MM.1S (cell line): ENCODE results near the gene NUDT5.

Experiments
- DNase-seq: peaks from one replicate; pipeline ENCODE4 v3.0.0-alpha.2; 2015
- H2AFZ ChIP-seq: fragments of 300-600 bp; sonication (generic); 2 replicates; pipeline ENCODE4 v1.6.0; 2016; ENCODE audit warnings: antibody characterized with exemption, low read length
- H3F3A ChIP-seq: fragments of 300-600 bp; sonication (generic); 2 replicates; pipeline ENCODE4 v1.6.1; 2016; ENCODE audit warnings: mild to moderate bottlenecking, antibody characterized with exemption, low read length, moderate library complexity, mixed read lengths; ENCODE audit not compliant: insufficient read depth
- H3K27ac ChIP-seq: fragments of 300-600 bp; sonication (generic); 2 replicates; pipeline ENCODE4 v1.5.1; 2016; ENCODE audit warnings: mild to moderate bottlenecking, low read length
- H3K27me3 ChIP-seq: fragments of 300-600 bp; sonication (generic); replicated peaks from 2 replicates; pipeline ENCODE4 v1.6.0; 2016; ENCODE audit warnings: low read length; ENCODE audit not compliant: insufficient read depth
- H3K36me3 ChIP-seq: fragments of 300-600 bp; sonication (generic); replicated peaks from 2 replicates; pipeline ENCODE4 v1.6.1; 2016; ENCODE audit warnings: mild to moderate bottlenecking, low read length, mixed read lengths; ENCODE audit not compliant: insufficient read depth
- H3K4me1 ChIP-seq: fragments of 300-600 bp; sonication (generic); 2 replicates; pipeline ENCODE4 v1.6.1; 2016; ENCODE audit warnings: low read length, mixed read lengths
- H3K4me2 ChIP-seq: fragments of 300-600 bp; sonication (generic); 2 replicates; pipeline ENCODE4 v1.6.0; 2016; ENCODE audit warnings: low read depth, low read length
- H3K4me3 ChIP-seq: fragments of 300-600 bp; sonication (generic); 2 replicates; pipeline ENCODE4 v1.5.1; 2016; ENCODE audit warnings: low read length, mixed read lengths
- H3K79me2 ChIP-seq: fragments of 300-600 bp; sonication (generic); 2 replicates; pipeline ENCODE4 v1.6.1; 2016; ENCODE audit warnings: mixed run types, low read length, mixed read lengths
- H3K9ac ChIP-seq: fragments of 300-600 bp; sonication (generic); 2 replicates; pipeline ENCODE4 v1.6.1; 2016; ENCODE audit warnings: low read length, mixed read lengths
- H3K9me2 ChIP-seq: fragments of 300-600 bp; sonication (generic); replicated peaks from 2 replicates; pipeline ENCODE4 v1.6.1; 2016; ENCODE audit warnings: mild to moderate bottlenecking, low read length, mixed read lengths; ENCODE audit not compliant: insufficient read depth
- H3K9me3 ChIP-seq: fragments of 300-600 bp; sonication (generic); replicated peaks from 2 replicates; pipeline ENCODE4 v1.6.1; 2016; ENCODE audit warnings: mild to moderate bottlenecking, low read length, mixed read lengths; ENCODE audit not compliant: insufficient read depth
- H4K20me1 ChIP-seq: fragments of 300-600 bp; sonication (generic); 2 replicates; pipeline ENCODE4 v1.6.1; 2016; ENCODE audit warnings: mild to moderate bottlenecking, low read length, moderate library complexity, mixed read lengths; ENCODE audit not compliant: insufficient read depth
- CTCF ChIP-seq: fragments of 300-600 bp; sonication (generic); IDR thresholded peaks from 2 replicates; pipeline ENCODE4 v1.5.1; 2016; ENCODE audit warnings: antibody characterized with exemption, low read length, mixed read lengths
- EZH2 ChIP-seq: fragments of 300-600 bp; sonication (generic); optimal IDR thresholded peaks from 2 replicates; pipeline ENCODE3; 2017; ENCODE audit warnings: low read depth, mild to moderate bottlenecking, antibody characterized with exemption, low read length, mixed read lengths
- EZH2phosphoT487 ChIP-seq: fragments of 300-600 bp; sonication (generic); IDR thresholded peaks from 2 replicates; pipeline ENCODE4 v1.6.1; 2018; ENCODE audit warnings: antibody characterized with exemption, low read length

The NUDT5 gene

DNA sequence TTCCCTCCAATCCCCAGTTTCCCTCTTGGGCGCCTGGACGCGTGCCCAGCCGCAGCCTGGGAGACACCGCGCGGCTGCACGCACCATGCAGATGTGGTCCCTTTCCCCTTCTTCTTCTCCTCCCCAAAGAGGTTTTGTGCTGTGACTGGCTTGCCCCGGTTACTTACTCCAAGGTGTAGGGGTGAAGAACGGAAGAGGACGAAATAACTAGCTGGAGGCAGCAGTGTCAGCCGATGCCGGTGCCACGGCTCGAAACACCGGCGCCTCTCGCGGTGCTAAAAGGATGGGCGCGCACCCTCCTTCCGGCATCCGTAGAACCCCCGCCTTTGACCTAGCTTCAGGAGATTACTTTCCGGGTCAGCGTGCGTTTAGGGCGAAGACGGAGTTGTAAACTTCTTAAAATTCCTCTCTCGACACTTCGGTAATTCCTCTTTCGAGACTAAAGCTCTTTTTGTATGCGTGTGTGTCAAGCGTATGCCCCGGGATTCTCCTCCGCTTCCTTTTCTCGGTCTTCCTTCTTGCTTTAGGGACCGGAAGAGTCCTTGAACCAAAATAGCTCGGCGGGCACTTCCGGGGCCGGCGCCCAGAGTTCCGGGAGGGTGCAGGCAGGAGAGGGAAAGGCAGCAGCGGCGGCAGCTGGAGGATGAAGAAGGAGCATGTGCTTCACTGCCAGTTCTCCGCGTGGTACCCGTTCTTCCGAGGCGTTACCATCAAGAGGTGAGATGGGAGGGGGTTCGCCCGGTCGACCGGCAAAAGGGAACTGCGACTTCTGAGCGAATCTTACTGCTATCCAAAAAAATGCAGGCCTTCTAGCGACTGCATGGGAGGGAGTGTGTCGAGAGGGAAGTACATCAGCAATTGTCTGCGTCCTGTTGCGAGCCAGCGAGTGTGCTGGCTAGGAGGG is at the start of gene NUDT5, which contains the start of gene CDC123:
Gene NUDT5, minus strand, starts transcription at position 289 of the 904 bp plus-strand sequence. CDS start 9,600 bp downstream, outside the sequence.
Gene CDC123, plus strand, starts transcription at position 586 of the 904 bp plus-strand sequence. Its CDS starts 58 bp downstream, at position 644.
- 0 out of 2 replicates have a peak, but pooled peaks cover 6% of the 10 kb centered on the region for H3F3A ChIP-seq
- peak within 1 kb of the TSS; percentile 91 for H2AFZ ChIP-seq
- peak within 1 kb of the TSS; percentile 71 for H3K9ac ChIP-seq
- 0 out of 2 replicates have a peak, but pooled peaks cover 5% of the 10 kb centered on the region for H3K36me3 ChIP-seq
- H3K9me3 ChIP-seq: no peaks in the 10 kb centered on the region
- H3K4me1 ChIP-seq: peaks cover 5% of the 10 kb centered on the region
- TF ChIP-seq CTCF (no peak), EZH2phosphoT487 (no peak), EZH2 (no peak)
- peak; percentile 90 for DNase-seq
- peak within 1 kb of the TSS; percentile 100 for H3K4me3 ChIP-seq
- H3K4me2 ChIP-seq: peak within 1 kb of the TSS; percentile 66
- H3K79me2 ChIP-seq: peaks cover 87% of the 10 kb centered on the region
- no peaks in the 10 kb centered on the region for H3K9me2 ChIP-seq
- peak within 1 kb of the TSS; percentile 74; the same call in 1 of the 2 replicates for H3K27ac ChIP-seq
- no peaks in the 10 kb centered on the region for H3K27me3 ChIP-seq
- peaks cover 4% of the 10 kb centered on the region; the same call in 1 of the 2 replicates for H4K20me1 ChIP-seq

GRCh38 chr10:12243864-12244620 is 48.4 kb upstream of the NUDT5 start:
- no peaks in the 10 kb centered on the region for H3K9me3 ChIP-seq
- H3K27ac ChIP-seq: no peak overlapping the region
- H3K36me3 ChIP-seq: no peaks in the 10 kb centered on the region
- no peaks in the 10 kb centered on the region for H3K27me3 ChIP-seq
- no peak overlapping the region for H3K9ac ChIP-seq
- no peak overlapping the region for H3K4me2 ChIP-seq
- no peak overlapping the region for H3K4me3 ChIP-seq
- no peaks in the 10 kb centered on the region for H3K4me1 ChIP-seq
- H3F3A ChIP-seq: no peaks in the 10 kb centered on the region
- no peak for DNase-seq
- TF ChIP-seq EZH2: no peak
- TF ChIP-seq CTCF: no peak
- no peak overlapping the region for H2AFZ ChIP-seq
- H4K20me1 ChIP-seq: no peaks in the 10 kb centered on the region
- H3K79me2 ChIP-seq: peaks cover 7% of the 10 kb centered on the region; the same call in 1 of the 2 replicates
- no peaks in the 10 kb centered on the region for H3K9me2 ChIP-seq

GRCh38 chr10:12241810-12242529 is 46.3 kb upstream of the NUDT5 start:
- Histone ChIP-seq H3K27ac (no peak overlapping the region), H3K4me2 (no peak overlapping the region), H3K4me1 (no peaks in the 10 kb centered on the region), H3K27me3 (no peaks in the 10 kb centered on the region), H3K9ac (no peak overlapping the region), H4K20me1 (no peaks in the 10 kb centered on the region), H3F3A (no peaks in the 10 kb centered on the region), H3K36me3 (peaks cover 8% of the 10 kb centered on the region; the same call in 1 of the 2 replicates), H3K79me2 (peaks cover 7% of the 10 kb centered on the region; the same call in 1 of the 2 replicates), H3K4me3 (no peak overlapping the region), H3K9me3 (no peaks in the 10 kb centered on the region), H2AFZ (no peak overlapping the region), H3K9me2 (no peaks in the 10 kb centered on the region)
- no peak for DNase-seq
- TF ChIP-seq CTCF: no peak
- TF ChIP-seq EZH2phosphoT487: no peak
- TF ChIP-seq EZH2: no peak
